ENCODE data around the gene BCL11B. TPM values are rescaled to one million over a fixed set of nuclear protein-coding genes. Genes with fewer than 3 reads are reported as not detected.

Gene BCL11B
- total and polyA plus RNA-seq, 2 experiments from 2014 or later, result 0.04 to 2.8 TPM

DNA sequence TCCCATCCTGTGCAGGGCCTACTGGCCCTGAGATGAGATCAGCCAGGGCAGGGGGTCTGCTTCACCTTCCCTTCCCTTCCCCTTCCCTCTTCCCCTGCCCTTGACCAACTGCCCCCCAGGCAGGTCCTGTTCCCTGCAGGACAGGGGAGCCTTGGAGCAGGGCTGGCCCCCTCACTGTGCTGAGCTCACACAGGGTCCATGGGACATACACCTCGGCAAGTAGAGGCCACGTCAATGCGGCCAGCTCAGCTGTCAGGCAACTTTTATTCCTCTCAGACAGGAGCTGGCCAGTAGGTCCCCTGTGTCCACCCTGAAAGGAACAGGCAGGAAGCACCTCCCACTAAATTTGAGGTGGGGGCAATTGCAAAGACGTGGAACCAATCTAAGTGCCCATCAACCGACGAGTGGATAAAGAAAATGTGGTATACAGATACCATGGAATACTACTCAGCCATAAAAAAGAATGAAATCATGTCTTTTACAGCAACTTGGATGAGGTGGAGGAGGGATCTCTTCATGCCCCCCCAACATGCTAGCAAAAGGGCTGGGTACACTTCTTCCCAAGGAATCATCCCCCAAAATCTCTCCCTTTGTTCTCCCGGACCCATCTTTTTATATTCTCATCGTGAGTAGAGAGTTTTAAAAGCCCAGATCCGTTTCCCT lies 148.7 kb downstream of the BCL11B start:
- DNase-seq (ENCODE audit: low read depth in 1 of 2, low spot score in 1 of 2), result no peak

DNA sequence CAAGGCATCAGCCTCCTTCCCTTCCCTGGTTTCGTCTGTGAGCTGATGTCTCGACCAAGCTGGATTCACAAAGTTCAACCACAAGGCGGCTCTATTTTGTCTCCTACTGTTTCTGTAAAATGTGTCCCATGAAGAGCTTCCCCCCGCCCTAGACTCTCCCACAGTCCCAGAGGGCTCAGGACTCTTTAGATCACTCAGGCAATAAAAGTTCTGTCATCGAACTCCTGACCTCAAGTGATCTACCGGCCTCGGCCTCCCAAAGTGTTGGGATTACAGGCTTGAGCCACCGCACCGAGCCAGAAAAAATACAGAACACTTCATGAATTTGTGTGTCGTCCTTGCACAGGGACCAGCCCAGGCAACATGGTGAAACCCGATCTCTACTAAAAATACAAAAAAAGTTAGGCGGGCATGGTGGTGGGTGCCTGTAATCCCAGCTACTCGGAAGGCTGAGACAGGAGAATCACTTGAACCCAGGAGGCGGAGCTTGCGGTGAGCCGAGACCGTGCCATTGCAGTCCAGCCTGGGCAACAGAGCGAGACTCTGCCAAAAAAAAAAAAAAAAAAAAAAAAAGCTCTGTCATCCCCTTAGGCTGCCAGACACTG lies 149.4 kb downstream of the BCL11B start:
- no peaks in the 10 kb centered on the region for H3K4me1 ChIP-seq (ENCODE audit: low read depth)
- TF ChIP-seq, protein P1, sequence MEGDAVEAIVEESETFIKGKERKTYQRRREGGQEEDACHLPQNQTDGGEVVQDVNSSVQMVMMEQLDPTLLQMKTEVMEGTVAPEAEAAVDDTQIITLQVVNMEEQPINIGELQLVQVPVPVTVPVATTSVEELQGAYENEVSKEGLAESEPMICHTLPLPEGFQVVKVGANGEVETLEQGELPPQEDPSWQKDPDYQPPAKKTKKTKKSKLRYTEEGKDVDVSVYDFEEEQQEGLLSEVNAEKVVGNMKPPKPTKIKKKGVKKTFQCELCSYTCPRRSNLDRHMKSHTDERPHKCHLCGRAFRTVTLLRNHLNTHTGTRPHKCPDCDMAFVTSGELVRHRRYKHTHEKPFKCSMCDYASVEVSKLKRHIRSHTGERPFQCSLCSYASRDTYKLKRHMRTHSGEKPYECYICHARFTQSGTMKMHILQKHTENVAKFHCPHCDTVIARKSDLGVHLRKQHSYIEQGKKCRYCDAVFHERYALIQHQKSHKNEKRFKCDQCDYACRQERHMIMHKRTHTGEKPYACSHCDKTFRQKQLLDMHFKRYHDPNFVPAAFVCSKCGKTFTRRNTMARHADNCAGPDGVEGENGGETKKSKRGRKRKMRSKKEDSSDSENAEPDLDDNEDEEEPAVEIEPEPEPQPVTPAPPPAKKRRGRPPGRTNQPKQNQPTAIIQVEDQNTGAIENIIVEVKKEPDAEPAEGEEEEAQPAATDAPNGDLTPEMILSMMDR (IDR thresholded peaks at IDR 0.05; ENCODE audit: low read depth, low read length), result no peak
- no peak for DNase-seq (ENCODE audit: low read depth in 1 of 2, low spot score in 1 of 2)
- no peak overlapping the region for H3K27ac ChIP-seq
- no peaks in the 10 kb centered on the region for H3K36me3 ChIP-seq
- H3K4me3 ChIP-seq, result no peak overlapping the region
- H3K27me3 ChIP-seq, result peaks cover 14% of the 10 kb centered on the region
- no peaks in the 10 kb centered on the region for H3K9me3 ChIP-seq (ENCODE audit: low read depth)

More for the DNA sequence above, 148.7 kb downstream of the BCL11B start:
- Histone ChIP-seq H3K27me3 (peaks cover 7% of the 10 kb centered on the region), H3K4me3 (no peak overlapping the region), H3K4me1 (ENCODE audit: low read depth) (no peaks in the 10 kb centered on the region), H3K9me3 (ENCODE audit: low read depth) (no peaks in the 10 kb centered on the region), H3K36me3 (no peaks in the 10 kb centered on the region), H3K27ac (no peak overlapping the region)
- TF ChIP-seq, protein P1 (IDR thresholded peaks at IDR 0.05; ENCODE audit: low read depth, low read length), result no peak

DNA sequence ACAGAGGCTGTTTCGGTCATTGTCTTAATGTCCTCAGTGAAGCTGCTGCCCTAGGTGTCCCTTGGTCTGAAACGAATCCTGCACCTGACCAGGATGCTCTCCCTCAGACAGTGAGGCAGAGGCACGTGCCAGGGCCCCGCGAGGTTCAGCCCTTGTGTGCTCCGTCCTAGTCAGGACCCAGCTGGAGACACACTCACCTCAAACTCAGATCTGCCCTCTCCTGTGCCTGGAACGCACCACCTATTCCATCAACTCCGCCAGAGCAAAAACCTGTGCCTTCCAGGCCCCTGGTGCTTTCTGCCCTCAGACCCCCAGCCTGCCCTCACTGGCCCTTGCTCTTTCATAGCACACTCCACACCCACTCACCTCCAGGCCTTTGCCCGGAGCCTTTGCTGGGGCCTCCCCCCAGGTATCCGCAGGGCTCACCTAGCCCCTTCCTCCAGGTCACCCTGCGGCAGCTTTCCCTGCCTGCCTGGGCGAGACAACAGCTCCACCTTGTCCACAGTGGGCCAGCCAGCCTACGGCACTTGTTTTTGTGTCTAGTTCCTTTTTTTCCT lies 150.6 kb downstream of the BCL11B start:
- no peak overlapping the region for H3K4me3 ChIP-seq
- H3K4me1 ChIP-seq (ENCODE audit: low read depth), result no peaks in the 10 kb centered on the region
- no peak overlapping the region for H3K27ac ChIP-seq
- peaks cover 26% of the 10 kb centered on the region for H3K27me3 ChIP-seq
- H3K36me3 ChIP-seq, result no peaks in the 10 kb centered on the region
- TF ChIP-seq, protein P1 (IDR thresholded peaks at IDR 0.05; ENCODE audit: low read depth, low read length), result no peak
- no peaks in the 10 kb centered on the region for H3K9me3 ChIP-seq (ENCODE audit: low read depth)
- DNase-seq (ENCODE audit: low read depth in 1 of 2, low spot score in 1 of 2), result no peak

DNA sequence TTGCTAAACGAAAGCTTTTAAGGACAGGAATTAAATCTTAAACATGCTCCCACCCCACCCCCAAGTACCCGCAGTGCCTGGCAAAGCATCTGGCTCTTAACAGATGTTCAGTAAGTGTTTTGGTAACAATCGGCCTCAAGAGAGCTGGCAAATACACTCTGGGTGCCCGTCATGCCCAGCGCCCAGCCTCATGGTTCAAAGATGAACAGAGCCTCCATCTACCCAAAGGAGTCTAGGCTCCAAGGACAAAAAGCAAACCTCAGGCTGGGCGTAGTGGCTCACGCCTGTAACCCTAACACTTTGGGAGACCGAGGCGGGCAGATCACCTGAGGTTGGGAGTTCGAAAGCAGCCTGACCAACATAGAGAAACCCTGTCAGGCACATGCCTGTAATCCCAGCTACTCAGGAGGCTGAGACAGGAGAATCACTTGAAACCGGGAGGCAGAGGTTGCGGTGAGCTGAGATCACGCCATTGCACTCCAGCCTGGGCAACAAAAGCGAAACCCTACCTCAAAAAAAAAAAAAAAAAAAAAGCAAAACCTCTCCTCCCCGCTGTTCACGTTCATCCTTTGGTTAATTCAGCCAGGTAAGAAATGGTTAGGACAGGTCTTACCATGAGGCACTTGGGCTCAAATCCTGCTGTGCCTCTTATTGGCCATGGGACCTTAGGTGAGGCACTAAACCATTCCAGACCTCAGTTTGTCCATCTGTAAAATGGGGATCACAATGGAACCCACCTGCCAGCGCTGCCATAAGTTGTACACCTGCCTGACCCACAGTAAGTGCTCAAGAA lies 151.3 kb downstream of the BCL11B start:
- Histone ChIP-seq H3K4me3 (no peak overlapping the region), H3K4me1 (ENCODE audit: low read depth) (no peaks in the 10 kb centered on the region), H3K9me3 (ENCODE audit: low read depth) (no peaks in the 10 kb centered on the region), H3K27me3 (peaks cover 30% of the 10 kb centered on the region), H3K36me3 (no peaks in the 10 kb centered on the region), H3K27ac (no peak overlapping the region)
- TF ChIP-seq, protein P1 (IDR thresholded peaks at IDR 0.05; ENCODE audit: low read depth, low read length), result no peak
- DNase-seq (ENCODE audit: low read depth in 1 of 2, low spot score in 1 of 2), result no peak
